Activated gamma-delta T cell (primary cell): ENCODE measurements around the gene ANAPC5.
"Not testable (repeated sequence)": the region's sequence is repeated elsewhere in the genome, so short reads cannot be mapped to it uniquely, and the experiment has no call there.

Experiments
- DNase-seq: peaks from one replicate; lab custom pipeline; 2025; lab: John Stamatoyannopoulos, UW

The ANAPC5 gene

GRCh38 chr12:121314431-121314830 is 37.8 kb downstream of the ANAPC5 start:
- no peak for DNase-seq

- DNase-seq = not testable (repeated sequence)
Observed at GRCh38 chr12:121310231-121310630, 42.0 kb downstream of the ANAPC5 start.

- DNase-seq = not testable (repeated sequence)
Observed at GRCh38 chr12:121307397-121307796, 44.8 kb downstream of the ANAPC5 start.

GRCh38 chr12:121304306-121304705 is 47.9 kb downstream of the ANAPC5 start:
- DNase-seq = no peak

GRCh38 chr12:121301876-121302275 is 50.3 kb downstream of the ANAPC5 start:
- DNase-seq = no peak

GRCh38 chr12:121300083-121300819 is 52.0 kb downstream of the ANAPC5 start:
- DNase-seq = no peak

GRCh38 chr12:121299662-121300061 is 52.5 kb downstream of the ANAPC5 start:
- DNase-seq = no peak

GRCh38 chr12:121298411-121298810 is 53.8 kb downstream of the ANAPC5 start:
- DNase-seq = not testable (repeated sequence)

GRCh38 chr12:121297435-121297991 is 54.7 kb downstream of the ANAPC5 start:
- DNase-seq = no peak

- DNase-seq = peak; percentile 81
Observed at GRCh38 chr12:121296618-121297434, 55.4 kb downstream of the ANAPC5 start, which contains the start of gene CAMKK2. Gene CAMKK2, minus strand, starts transcription at chr12:121296709. Its CDS starts 22,183 bp downstream, at chr12:121274526.

GRCh38 chr12:121295746-121296617 is 56.2 kb downstream of the ANAPC5 start:
- DNase-seq = no peak

GRCh38 chr12:121295116-121295745 is 57.0 kb downstream of the ANAPC5 start:
- no peak for DNase-seq

- no peak for DNase-seq
Observed at GRCh38 chr12:121294151-121294889, 57.9 kb downstream of the ANAPC5 start.

- no peak for DNase-seq
Observed at GRCh38 chr12:121293603-121294002, 58.6 kb downstream of the ANAPC5 start.

- no peak for DNase-seq
Observed at GRCh38 chr12:121290410-121290809, 61.8 kb downstream of the ANAPC5 start.

- DNase-seq = no peak
Observed at GRCh38 chr12:121289962-121290361, 62.2 kb downstream of the ANAPC5 start.

- DNase-seq = no peak
Observed at GRCh38 chr12:121288986-121289385, 63.2 kb downstream of the ANAPC5 start.

- no peak for DNase-seq
Observed at GRCh38 chr12:121288158-121288845, 63.9 kb downstream of the ANAPC5 start.

- no peak for DNase-seq
Observed at GRCh38 chr12:121287267-121287954, 64.8 kb downstream of the ANAPC5 start.
